Stimulated activated CD8-positive, alpha-beta memory T cell treated with anti-CD3 and anti-CD28 coated beads, Interleukin-15, amount 100 ng/mL, for 48 hours (primary cell): ENCODE results near the gene SREK1IP1.

Experiments
- DNase-seq, 2 donors: peaks; one replicate each; pipeline ENCODE4 v3.0.0-alpha.2; 2020; ENCODE audit warnings: low read depth in 2 of 2

The SREK1IP1 gene

GRCh38 chr5:64685866-64686265 lies 82.6 kb downstream of the SREK1IP1 start:
- DNase-seq = no peak

- DNase-seq = no peak
These were observed 85.9 kb downstream of the SREK1IP1 start for GRCh38 chr5:64682608-64683007.

DNA sequence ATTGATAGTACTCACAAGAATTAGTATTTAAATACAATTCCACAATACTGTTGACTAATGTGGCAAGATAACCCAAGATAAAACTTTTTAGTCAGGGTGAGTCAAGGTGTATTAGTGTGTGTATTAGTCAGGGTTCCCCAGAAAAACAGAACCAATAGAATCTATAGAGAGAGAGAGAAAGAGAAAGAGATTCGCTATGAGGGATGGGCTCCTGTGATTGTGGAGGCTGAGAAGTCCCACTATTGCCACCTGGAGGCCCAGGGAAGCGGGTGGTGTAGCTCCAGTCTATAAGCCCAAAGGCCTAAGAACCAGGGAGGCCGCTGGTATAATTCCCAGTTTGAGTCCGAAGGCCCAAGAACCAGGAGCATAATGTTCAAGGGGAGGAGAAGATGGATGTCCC lies 88.2 kb downstream of the SREK1IP1 start:
- DNase-seq = no peak

DNA sequence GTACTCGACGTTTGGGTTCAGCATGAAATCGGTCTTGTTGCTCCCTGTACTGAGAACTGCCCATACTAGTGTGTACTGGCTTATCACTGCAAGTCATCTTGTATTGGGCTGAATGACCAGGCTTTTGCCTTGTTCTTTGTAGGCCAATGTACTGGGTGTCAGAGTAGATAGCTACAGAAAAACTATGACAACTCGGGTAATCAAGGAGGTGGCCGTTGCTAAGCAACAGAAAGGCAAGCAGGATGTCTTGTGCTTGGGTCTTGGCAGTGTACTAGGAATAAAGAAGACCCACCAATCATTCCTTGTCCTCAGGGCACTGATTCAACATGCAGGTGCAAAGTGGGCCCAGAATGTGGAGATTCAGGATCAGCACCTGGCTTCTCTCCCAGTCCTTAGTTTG lies 90.1 kb downstream of the SREK1IP1 start:
- DNase-seq = no peak

GRCh38 chr5:64671678-64672077 lies 96.8 kb downstream of the SREK1IP1 start:
- no peak for DNase-seq

DNA sequence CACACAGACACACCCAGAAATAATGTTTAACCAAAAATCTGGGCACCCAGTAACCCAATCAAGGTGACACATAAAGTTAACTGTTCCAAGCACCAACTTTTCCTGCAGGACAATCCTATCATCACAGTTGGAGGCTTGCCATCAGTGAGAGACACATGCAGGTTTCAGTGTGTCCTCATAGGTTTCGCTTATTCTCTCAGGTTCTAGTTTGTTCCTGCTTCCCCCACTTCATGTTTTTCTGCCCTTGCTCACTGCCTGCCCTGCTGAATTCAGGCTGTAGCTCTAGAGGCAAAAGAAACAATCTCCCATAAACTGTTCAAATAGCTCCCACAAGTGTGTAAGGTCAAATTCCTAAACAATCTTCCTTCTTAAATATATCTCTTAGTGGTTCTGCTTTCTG lies 98.2 kb downstream of the SREK1IP1 start:
- DNase-seq = no peak
